ENCODE data around the gene PARD3B.

Gene PARD3B

DNA sequence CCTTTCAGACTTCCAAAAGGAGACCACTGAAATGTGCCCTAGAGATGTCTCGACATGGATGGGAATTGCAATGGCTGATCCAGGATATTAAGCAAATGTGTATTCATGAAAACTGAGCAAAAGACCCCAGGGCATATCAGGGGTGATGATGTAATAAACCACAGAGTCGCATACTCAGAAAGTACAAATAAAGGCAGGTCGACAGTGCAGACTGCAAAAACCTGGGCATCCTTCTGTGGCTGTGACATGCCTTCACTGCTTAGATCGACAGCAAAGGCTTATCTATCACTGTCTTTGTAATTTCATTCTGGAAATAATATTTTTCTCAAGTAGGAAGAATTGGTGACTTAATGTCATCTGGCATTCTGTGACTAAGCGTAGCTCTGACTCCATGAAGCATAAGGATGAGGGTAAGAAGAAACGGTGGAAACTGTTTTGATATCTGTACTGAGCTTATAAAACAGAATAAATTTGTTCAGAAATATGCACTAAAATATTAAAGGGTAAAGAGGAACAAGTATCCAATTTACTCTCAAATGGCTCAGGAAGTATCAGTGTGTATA, 1021.4 kb downstream of the PARD3B start:
- Histone ChIP-seq H3K36me3 (ENCODE audit: control insufficient read depth, insufficient read depth, low read length) (no peaks in the 10 kb centered on the region), H3K27me3 (ENCODE audit: control insufficient read depth, insufficient read depth, low read length) (no peaks in the 10 kb centered on the region), H3K9me3 (ENCODE audit: control insufficient read depth, insufficient read depth, low read length) (no peaks in the 10 kb centered on the region), H3K4me3 (ENCODE audit: low read depth, low read length) (no peak overlapping the region), H3K9ac (ENCODE audit: low read depth, low read length) (no peak overlapping the region), H3K27ac (ENCODE audit: low read depth, low read length) (no peak overlapping the region), H3K4me1 (ENCODE audit: control insufficient read depth, insufficient read depth, low read length) (0 out of 2 replicates have a peak, but pooled peaks cover 5% of the 10 kb centered on the region)

DNA sequence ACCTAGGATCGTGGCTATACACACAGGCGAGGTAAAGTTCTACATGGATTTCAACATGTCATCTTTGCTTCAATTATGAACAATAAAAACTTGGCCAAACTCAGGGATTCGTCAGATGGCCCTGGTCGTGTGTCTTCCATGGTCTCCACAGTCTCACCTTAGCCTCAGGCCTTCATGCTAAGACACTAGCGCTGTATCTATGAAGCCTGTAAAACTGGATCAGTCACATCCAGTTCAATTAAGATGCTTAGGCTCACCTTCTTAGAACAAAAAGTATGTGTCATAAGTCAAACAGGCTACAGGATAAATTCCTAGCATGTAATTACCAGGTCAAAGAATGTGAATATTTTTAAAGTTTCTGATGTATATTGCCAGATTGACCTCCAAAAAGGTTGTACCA, 1023.3 kb downstream of the PARD3B start:
- Histone ChIP-seq H3K4me3 (ENCODE audit: low read depth, low read length) (no peak overlapping the region), H3K27me3 (ENCODE audit: control insufficient read depth, insufficient read depth, low read length) (no peaks in the 10 kb centered on the region), H3K4me1 (ENCODE audit: control insufficient read depth, insufficient read depth, low read length) (0 out of 2 replicates have a peak, but pooled peaks cover 5% of the 10 kb centered on the region), H3K36me3 (ENCODE audit: control insufficient read depth, insufficient read depth, low read length) (no peaks in the 10 kb centered on the region), H3K9ac (ENCODE audit: low read depth, low read length) (no peak overlapping the region), H3K9me3 (ENCODE audit: control insufficient read depth, insufficient read depth, low read length) (no peaks in the 10 kb centered on the region), H3K27ac (ENCODE audit: low read depth, low read length) (no peak overlapping the region)

DNA sequence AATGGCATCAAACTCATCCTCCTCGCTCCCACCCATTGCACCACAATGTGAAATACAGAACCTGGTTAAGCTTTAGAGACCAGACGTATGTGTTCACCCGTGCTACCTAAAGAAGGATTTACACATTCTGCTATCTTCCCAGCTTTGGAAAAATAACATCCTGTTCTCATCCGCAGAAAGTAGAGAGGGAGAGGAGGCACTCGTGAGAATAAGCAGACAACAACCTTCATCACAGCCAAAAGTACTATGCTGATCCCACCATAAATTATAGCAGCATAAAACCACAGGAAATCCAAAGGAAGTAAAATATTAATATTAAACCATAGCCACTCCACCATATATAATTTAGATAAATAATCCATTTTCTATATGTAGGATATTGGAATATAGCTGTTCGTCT, 1025.4 kb downstream of the PARD3B start:
- H3K9me3 ChIP-seq (ENCODE audit: control insufficient read depth, insufficient read depth, low read length) = no peaks in the 10 kb centered on the region
- H3K27me3 ChIP-seq (ENCODE audit: control insufficient read depth, insufficient read depth, low read length) = no peaks in the 10 kb centered on the region
- no peak overlapping the region for H3K27ac ChIP-seq (ENCODE audit: low read depth, low read length)
- no peak overlapping the region for H3K4me3 ChIP-seq (ENCODE audit: low read depth, low read length)
- no peaks in the 10 kb centered on the region for H3K4me1 ChIP-seq (ENCODE audit: control insufficient read depth, insufficient read depth, low read length)
- H3K9ac ChIP-seq (ENCODE audit: low read depth, low read length) = no peak overlapping the region
- H3K36me3 ChIP-seq (ENCODE audit: control insufficient read depth, insufficient read depth, low read length) = no peaks in the 10 kb centered on the region

DNA sequence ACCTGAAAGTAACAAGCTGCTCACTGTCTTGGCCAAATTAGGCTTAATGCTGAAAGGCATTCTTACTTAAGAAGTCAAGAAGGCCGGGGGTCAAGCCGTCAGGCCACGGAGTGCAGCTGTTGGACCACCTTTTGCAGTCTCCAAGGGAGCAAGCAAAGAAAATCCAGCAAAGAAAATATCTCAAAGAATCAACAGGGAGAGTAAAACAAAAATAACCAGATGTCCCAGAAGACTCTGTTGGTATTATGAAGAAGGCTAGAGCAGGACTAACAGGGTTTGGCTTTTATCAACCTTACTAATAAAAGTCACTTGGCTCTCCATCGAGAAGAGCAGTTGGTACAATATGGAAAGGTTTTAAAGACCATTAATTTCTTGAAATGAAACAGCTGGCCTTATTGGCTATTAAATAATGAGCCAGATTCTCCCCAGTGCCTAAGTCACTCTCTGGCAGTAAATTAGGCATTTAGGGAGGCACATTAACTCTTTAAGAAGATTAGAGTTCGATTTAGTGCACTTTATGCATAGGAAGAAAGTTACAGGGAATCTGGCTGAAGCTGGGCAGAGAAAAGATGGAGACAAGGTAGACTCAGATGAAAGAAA, 1026.2 kb downstream of the PARD3B start:
- Histone ChIP-seq H3K4me3 (ENCODE audit: low read depth, low read length) (no peak overlapping the region), H3K4me1 (ENCODE audit: control insufficient read depth, insufficient read depth, low read length) (no peaks in the 10 kb centered on the region), H3K9ac (ENCODE audit: low read depth, low read length) (no peak overlapping the region), H3K36me3 (ENCODE audit: control insufficient read depth, insufficient read depth, low read length) (no peaks in the 10 kb centered on the region), H3K27me3 (ENCODE audit: control insufficient read depth, insufficient read depth, low read length) (no peaks in the 10 kb centered on the region), H3K27ac (ENCODE audit: low read depth, low read length) (no peak overlapping the region), H3K9me3 (ENCODE audit: control insufficient read depth, insufficient read depth, low read length) (0 out of 2 replicates have a peak, but pooled peaks cover 3% of the 10 kb centered on the region)

DNA sequence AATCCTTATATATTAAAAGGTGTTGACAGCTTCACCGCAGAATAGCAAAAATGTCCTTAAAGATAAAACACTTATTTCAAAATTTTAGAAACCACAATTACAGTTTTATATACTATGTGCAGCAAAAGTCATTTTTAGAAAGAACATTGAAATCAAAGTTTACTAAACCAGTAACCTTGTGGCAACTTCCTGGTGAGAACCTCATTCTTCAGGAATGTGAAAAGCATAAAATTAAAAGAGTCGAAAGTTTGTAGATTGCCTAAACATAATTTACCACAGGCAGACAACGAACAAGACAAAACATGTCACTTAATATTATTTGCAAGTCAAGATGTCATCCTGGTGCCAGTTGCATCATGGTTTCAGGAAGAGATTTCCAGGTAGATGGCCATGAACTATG, 1028.7 kb downstream of the PARD3B start:
- no peaks in the 10 kb centered on the region for H3K27me3 ChIP-seq (ENCODE audit: control insufficient read depth, insufficient read depth, low read length)
- no peak overlapping the region for H3K9ac ChIP-seq (ENCODE audit: low read depth, low read length)
- H3K4me3 ChIP-seq (ENCODE audit: low read depth, low read length) = no peak overlapping the region
- H3K4me1 ChIP-seq (ENCODE audit: control insufficient read depth, insufficient read depth, low read length) = no peaks in the 10 kb centered on the region
- H3K9me3 ChIP-seq (ENCODE audit: control insufficient read depth, insufficient read depth, low read length) = 0 out of 2 replicates have a peak, but pooled peaks cover 3% of the 10 kb centered on the region
- no peak overlapping the region for H3K27ac ChIP-seq (ENCODE audit: low read depth, low read length)
- no peaks in the 10 kb centered on the region for H3K36me3 ChIP-seq (ENCODE audit: control insufficient read depth, insufficient read depth, low read length)

DNA sequence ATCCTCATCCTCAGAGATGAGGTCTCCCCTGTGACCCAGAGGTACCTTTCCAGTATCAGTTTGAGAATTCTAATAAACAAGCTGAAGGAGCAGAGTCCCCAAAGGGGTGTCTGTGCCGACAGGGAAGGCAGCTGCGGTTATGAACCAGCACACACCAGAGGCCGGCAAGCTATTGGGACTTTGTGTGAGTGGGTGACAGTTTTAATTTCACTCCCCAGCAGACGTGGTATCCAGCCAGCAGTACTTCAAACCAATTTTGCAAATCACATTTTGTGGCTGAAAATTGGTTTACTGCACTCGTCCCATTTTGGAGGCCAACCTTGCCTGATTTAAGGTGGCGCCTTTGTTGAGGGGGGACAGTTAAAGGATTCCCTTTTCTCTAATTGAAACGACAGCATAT, 1034.1 kb downstream of the PARD3B start:
- H3K9ac ChIP-seq (ENCODE audit: low read depth, low read length) = no peak overlapping the region
- 0 out of 2 replicates have a peak, but pooled peaks cover 3% of the 10 kb centered on the region for H3K9me3 ChIP-seq (ENCODE audit: control insufficient read depth, insufficient read depth, low read length)
- no peaks in the 10 kb centered on the region for H3K4me1 ChIP-seq (ENCODE audit: control insufficient read depth, insufficient read depth, low read length)
- H3K36me3 ChIP-seq (ENCODE audit: control insufficient read depth, insufficient read depth, low read length) = no peaks in the 10 kb centered on the region
- no peak overlapping the region for H3K27ac ChIP-seq (ENCODE audit: low read depth, low read length)
- no peaks in the 10 kb centered on the region for H3K27me3 ChIP-seq (ENCODE audit: control insufficient read depth, insufficient read depth, low read length)
- H3K4me3 ChIP-seq (ENCODE audit: low read depth, low read length) = no peak overlapping the region

DNA sequence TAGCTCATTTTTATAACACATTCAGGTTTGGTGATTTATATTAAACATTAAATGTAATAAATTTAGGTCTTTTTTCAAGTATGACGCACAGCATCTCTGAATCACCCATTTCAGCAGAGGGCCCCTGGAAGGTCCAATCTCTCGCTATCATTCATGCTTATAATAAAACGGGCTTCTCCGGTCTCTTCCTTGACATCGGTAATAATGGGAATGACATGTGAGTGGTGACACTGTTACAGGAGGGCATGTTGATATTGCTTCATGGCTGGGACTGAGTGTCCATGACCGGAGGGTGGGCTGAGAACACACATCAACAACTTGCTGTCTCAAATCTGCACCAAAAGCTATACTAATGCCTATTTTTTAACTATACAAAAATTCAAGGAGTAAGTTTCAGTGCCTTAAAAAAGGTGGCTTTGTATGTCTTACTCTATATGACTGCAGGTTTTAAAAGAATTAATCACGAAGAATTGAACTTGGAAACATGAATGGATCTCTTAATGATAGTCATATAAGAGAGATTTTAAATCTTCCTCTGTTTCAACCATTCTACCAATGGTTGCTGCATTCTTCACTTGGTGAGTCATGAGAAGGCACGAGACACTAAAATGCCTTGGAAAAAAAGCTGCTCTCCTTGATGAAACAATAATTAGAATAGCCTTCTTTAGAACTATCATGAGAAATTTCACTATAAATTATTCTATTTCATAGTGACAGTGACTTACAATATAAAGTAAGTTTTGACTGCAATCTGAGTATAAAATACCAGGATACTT, 1035.1 kb downstream of the PARD3B start:
- H3K36me3 ChIP-seq (ENCODE audit: control insufficient read depth, insufficient read depth, low read length) = no peaks in the 10 kb centered on the region
- H3K27ac ChIP-seq (ENCODE audit: low read depth, low read length) = no peak overlapping the region
- H3K9me3 ChIP-seq (ENCODE audit: control insufficient read depth, insufficient read depth, low read length) = 0 out of 2 replicates have a peak, but pooled peaks cover 3% of the 10 kb centered on the region
- H3K9ac ChIP-seq (ENCODE audit: low read depth, low read length) = no peak overlapping the region
- H3K4me3 ChIP-seq (ENCODE audit: low read depth, low read length) = no peak overlapping the region
- no peaks in the 10 kb centered on the region for H3K27me3 ChIP-seq (ENCODE audit: control insufficient read depth, insufficient read depth, low read length)
- no peaks in the 10 kb centered on the region for H3K4me1 ChIP-seq (ENCODE audit: control insufficient read depth, insufficient read depth, low read length)

DNA sequence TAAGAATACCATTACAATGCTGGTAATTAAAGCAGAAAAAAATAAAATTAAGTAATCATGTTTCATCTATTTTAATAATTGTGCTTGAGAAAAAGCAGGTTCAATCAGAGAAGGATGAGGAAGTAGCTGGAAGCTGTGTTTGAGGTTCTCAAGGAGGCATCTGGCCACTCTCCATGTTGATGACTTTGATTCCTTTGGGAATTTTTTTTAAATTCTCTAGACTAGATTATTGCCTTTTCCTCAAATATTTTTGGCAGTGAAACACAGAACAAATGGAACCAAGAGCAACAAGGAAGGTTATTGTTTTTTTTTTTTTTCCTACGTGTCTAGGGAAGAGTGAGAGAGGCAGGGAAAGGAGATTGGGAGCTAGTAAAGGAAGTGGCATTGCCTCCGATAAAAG, 1037.1 kb downstream of the PARD3B start:
- Histone ChIP-seq H3K27ac (ENCODE audit: low read depth, low read length) (no peak overlapping the region), H3K9me3 (ENCODE audit: control insufficient read depth, insufficient read depth, low read length) (no peaks in the 10 kb centered on the region), H3K27me3 (ENCODE audit: control insufficient read depth, insufficient read depth, low read length) (no peaks in the 10 kb centered on the region), H3K9ac (ENCODE audit: low read depth, low read length) (no peak overlapping the region), H3K4me1 (ENCODE audit: control insufficient read depth, insufficient read depth, low read length) (no peaks in the 10 kb centered on the region), H3K36me3 (ENCODE audit: control insufficient read depth, insufficient read depth, low read length) (no peaks in the 10 kb centered on the region), H3K4me3 (ENCODE audit: low read depth, low read length) (no peak overlapping the region)

DNA sequence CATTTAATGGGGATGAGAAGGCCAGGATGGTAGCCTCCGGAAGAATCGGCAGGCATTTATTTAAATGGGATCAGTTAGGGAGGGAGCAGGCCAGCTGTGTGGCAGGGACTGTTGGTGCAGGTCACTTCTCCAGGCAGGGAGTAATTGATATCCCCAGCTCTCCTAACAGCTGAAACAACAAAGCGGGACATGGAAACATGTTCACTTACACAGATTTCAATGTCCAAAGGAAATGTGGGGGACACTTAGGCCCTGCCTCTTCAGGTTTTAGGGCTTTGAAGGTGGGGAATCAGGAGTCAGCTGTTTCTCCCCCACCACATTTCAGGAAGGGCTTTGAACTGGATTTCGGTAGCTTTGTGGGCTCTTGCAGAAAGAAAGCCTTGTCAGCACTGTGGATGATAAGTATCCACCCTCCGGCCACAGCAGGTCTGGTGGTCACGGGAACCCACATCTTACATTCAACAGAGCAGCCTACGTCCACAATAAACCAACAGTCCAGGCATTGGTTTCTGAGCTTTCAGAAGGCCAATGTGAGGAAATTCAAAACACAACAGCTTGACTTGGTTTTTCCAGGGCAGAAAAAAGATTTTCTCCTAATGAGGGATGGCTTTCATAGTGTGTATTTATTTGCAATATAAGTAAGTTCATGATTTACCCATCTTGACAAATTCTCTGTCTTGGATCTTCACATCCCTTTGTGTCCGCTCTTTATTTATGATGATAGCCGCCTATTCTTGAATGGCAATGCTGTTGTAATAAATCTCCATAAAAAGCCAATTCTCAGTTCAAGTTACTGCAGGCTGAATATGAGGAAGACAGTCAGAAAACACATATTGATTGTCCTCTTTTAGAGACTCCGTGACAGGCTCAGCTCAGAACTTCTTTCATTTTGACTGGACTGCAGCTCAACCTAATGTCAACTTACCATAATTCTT, 1040.4 kb downstream of the PARD3B start:
- no peak overlapping the region for H3K4me3 ChIP-seq (ENCODE audit: low read depth, low read length)
- H3K27me3 ChIP-seq (ENCODE audit: control insufficient read depth, insufficient read depth, low read length) = no peaks in the 10 kb centered on the region
- no peaks in the 10 kb centered on the region for H3K9me3 ChIP-seq (ENCODE audit: control insufficient read depth, insufficient read depth, low read length)
- no peak overlapping the region for H3K27ac ChIP-seq (ENCODE audit: low read depth, low read length)
- H3K36me3 ChIP-seq (ENCODE audit: control insufficient read depth, insufficient read depth, low read length) = no peaks in the 10 kb centered on the region
- H3K9ac ChIP-seq (ENCODE audit: low read depth, low read length) = no peak overlapping the region
- H3K4me1 ChIP-seq (ENCODE audit: control insufficient read depth, insufficient read depth, low read length) = no peaks in the 10 kb centered on the region

DNA sequence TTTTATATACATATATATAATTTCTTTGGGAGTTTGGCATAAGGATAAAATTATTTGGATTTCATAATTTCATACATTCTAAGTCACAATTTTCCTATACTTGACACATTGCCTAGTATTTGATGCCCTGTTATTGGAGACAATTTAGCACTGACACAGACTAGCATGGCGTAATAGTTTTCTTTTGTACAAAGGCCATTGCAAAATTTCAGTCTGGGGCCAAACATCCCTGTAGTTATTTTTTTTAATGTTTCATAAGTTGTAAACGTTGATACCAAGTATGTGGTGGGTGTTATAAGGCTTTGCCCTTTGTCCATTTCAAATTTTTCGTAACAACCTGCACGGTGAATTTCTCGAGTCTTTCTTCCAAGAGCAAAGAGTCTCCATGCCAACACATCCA, 1041.4 kb downstream of the PARD3B start:
- H3K4me3 ChIP-seq (ENCODE audit: low read depth, low read length) = no peak overlapping the region
- H3K36me3 ChIP-seq (ENCODE audit: control insufficient read depth, insufficient read depth, low read length) = no peaks in the 10 kb centered on the region
- H3K27ac ChIP-seq (ENCODE audit: low read depth, low read length) = no peak overlapping the region
- no peaks in the 10 kb centered on the region for H3K9me3 ChIP-seq (ENCODE audit: control insufficient read depth, insufficient read depth, low read length)
- no peaks in the 10 kb centered on the region for H3K27me3 ChIP-seq (ENCODE audit: control insufficient read depth, insufficient read depth, low read length)
- H3K9ac ChIP-seq (ENCODE audit: low read depth, low read length) = no peak overlapping the region
- no peaks in the 10 kb centered on the region for H3K4me1 ChIP-seq (ENCODE audit: control insufficient read depth, insufficient read depth, low read length)

All from HUES48 (cell line).